Nephron progenitor cell (in vitro differentiated cells): ENCODE measurements around the gene FOXJ1.

Experiments
- DNase-seq: peaks from one replicate; pipeline ENCODE4 v3.0.0; 2021
- H3K27ac Mint-ChIP-seq: 2 replicates; pipeline ENCODE4 v1.8.0; 2021; ENCODE audit warnings: mild to moderate bottlenecking, moderate library complexity, mixed read lengths
- H3K27me3 Mint-ChIP-seq: 2 replicates; pipeline ENCODE4 v1.8.0; 2021; ENCODE audit warnings: mild to moderate bottlenecking, low read depth, mixed read lengths; ENCODE audit not compliant: poor library complexity
- H3K36me3 Mint-ChIP-seq: 2 replicates; pipeline ENCODE4 v1.8.0; 2021; ENCODE audit warnings: low read depth, mixed read lengths
- H3K4me1 Mint-ChIP-seq: 2 replicates; pipeline ENCODE4 v1.8.0; 2021; ENCODE audit warnings: mixed read lengths
- H3K4me3 Mint-ChIP-seq: 2 replicates; pipeline ENCODE4 v1.8.0; 2021; ENCODE audit warnings: mild to moderate bottlenecking, moderate library complexity, mixed read lengths
- H3K9me3 Mint-ChIP-seq: 2 replicates; pipeline ENCODE4 v1.8.0; 2021; ENCODE audit warnings: mild to moderate bottlenecking, moderate library complexity, mixed read lengths
- TF ChIP-seq, protein P1 (sequence below): fragments of 200-600 bp; sonication (generic); IDR thresholded peaks from 2 replicates; pipeline ENCODE4 v1.5.0; 2021; ENCODE audit warnings: antibody characterized with exemption

The FOXJ1 gene

DNA sequence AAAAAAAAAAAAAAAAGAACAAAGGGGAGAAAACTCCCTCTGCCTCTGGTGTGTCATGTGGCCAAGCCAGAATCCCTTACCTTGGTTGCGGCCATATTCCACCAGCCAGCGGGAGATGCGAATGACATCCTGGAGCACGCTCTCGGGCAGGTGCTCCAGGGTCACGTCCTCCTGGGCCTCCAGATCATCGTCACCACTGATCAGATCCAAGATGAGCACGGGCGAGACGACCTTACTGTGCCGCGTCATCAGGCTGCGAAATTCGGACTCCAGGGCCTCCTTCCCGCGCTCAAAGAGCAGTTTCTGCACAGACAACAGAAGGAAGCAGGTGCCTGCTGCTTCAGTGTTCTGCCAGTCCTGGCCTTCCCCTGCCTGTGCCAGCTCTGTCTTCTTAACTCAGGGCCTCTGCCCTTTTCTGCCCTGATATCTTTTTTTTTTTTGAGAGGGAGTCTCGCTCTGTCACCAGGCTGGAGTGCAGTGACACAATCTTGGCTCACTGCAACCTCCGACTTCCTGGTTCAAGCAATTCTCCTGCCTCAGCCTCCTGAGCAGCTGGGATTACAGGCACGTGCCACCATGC, 43.2 kb downstream of the FOXJ1 start:
- Mint-ChIP-seq H3K4me3 (no peak overlapping the region), H3K27me3 (no peaks in the 10 kb centered on the region), H3K36me3 (peaks cover 69% of the 10 kb centered on the region), H3K9me3 (no peaks in the 10 kb centered on the region), H3K4me1 (peaks cover 3% of the 10 kb centered on the region), H3K27ac (no peak overlapping the region)
- DNase-seq: no peak
- TF ChIP-seq, protein P1, sequence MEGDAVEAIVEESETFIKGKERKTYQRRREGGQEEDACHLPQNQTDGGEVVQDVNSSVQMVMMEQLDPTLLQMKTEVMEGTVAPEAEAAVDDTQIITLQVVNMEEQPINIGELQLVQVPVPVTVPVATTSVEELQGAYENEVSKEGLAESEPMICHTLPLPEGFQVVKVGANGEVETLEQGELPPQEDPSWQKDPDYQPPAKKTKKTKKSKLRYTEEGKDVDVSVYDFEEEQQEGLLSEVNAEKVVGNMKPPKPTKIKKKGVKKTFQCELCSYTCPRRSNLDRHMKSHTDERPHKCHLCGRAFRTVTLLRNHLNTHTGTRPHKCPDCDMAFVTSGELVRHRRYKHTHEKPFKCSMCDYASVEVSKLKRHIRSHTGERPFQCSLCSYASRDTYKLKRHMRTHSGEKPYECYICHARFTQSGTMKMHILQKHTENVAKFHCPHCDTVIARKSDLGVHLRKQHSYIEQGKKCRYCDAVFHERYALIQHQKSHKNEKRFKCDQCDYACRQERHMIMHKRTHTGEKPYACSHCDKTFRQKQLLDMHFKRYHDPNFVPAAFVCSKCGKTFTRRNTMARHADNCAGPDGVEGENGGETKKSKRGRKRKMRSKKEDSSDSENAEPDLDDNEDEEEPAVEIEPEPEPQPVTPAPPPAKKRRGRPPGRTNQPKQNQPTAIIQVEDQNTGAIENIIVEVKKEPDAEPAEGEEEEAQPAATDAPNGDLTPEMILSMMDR: no peak

DNA sequence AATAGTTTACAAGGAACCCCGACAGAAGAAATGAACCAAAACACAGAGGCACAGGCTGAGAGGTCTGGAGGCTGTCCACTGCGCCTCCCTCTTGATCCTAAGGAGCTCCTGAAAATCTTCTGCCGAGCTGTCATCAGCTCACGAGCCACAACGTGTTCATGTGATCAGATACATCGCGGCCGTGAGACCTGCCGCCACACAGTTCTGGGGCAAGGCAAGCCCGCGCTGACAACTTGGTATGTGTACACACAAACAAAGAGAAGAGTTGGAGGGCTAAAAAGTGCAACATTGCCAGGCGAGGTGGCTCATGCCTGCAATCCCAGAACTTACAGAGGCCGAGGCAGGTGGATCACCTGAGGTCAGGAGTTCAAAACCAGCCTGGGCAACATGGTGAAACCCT, 45.1 kb downstream of the FOXJ1 start:
- Mint-ChIP-seq H3K4me3 (no peak overlapping the region), H3K36me3 (peaks cover 60% of the 10 kb centered on the region), H3K9me3 (no peaks in the 10 kb centered on the region)

DNA sequence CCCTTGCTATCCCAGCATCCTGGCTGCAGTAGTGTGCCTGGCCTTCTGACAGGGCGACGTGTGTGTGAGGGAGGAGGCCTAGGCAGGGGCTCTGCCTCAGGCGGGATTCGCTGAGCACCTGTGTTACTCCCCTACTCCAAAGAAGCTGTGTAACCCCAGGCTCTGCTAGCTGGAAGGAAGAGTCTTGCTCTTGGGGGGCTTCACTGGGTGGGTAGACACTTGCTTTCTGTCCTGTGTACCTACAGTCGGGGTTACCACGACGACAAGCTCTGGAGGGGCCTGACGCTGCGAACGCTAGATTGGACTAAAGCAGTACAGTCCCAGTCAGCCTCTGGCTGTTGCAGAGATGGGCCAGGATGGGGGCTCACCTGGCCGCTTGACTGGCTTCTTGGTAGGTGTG, 47.0 kb downstream of the FOXJ1 start:
- DNase-seq: no peak
- H3K27me3 Mint-ChIP-seq: no peaks in the 10 kb centered on the region
- H3K9me3 Mint-ChIP-seq: no peaks in the 10 kb centered on the region
- no peak overlapping the region for H3K4me3 Mint-ChIP-seq
- H3K36me3 Mint-ChIP-seq: peaks cover 48% of the 10 kb centered on the region
- TF ChIP-seq, protein P1: no peak
- no peaks in the 10 kb centered on the region for H3K4me1 Mint-ChIP-seq
- no peak overlapping the region for H3K27ac Mint-ChIP-seq

More for the DNA sequence above, 45.1 kb downstream of the FOXJ1 start:
- Mint-ChIP-seq H3K27me3 (no peaks in the 10 kb centered on the region), H3K4me1 (no peaks in the 10 kb centered on the region), H3K27ac (no peak overlapping the region)
- TF ChIP-seq, protein P1: no peak
- no peak for DNase-seq

DNA sequence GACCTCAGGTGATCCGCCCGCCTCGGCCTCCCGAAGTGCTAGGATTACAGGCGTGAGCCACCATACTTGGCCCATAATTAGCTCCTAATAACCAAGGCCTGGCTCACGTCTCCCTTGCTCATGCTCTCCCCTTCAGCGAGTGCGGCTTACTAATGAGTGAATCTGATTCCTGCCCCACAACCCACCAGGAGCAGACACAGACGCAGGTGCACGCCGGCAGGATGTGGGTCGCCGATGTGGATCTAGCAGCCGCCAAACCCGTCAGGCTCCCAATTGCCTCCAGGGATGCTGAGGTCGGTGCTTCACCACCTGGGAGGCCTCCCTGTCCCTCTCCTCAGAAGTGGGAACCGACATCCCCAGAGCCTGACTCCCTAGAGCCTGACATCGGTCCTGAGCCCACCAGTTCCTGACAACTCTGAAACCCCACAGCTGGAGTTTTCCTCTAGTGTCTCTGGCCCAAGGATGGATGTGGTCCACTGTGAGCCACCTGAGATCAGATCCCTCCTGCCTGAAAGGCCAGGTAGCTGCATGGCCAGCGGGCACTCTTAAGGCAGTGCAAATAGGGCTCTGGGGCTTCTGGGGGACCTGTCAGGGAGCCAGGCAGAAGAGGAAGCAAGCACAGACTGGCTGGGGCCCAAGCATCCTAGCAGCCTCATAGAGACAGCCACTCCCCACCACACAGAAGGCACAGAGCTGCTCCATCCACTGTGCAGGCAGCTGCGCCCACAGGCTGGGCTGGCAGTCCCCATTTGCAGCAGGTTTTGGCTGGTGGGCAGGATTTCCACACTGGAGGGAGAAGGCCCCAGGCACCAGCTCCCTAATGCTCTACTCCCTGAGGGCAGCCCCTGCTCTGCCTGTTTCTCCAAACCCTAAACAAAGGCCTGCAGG, 48.3 kb downstream of the FOXJ1 start:
- Mint-ChIP-seq H3K4me1 (no peaks in the 10 kb centered on the region), H3K27me3 (no peaks in the 10 kb centered on the region), H3K27ac (no peak overlapping the region), H3K4me3 (no peak overlapping the region), H3K9me3 (no peaks in the 10 kb centered on the region), H3K36me3 (peaks cover 45% of the 10 kb centered on the region)
- TF ChIP-seq, protein P1: no peak
- no peak for DNase-seq

DNA sequence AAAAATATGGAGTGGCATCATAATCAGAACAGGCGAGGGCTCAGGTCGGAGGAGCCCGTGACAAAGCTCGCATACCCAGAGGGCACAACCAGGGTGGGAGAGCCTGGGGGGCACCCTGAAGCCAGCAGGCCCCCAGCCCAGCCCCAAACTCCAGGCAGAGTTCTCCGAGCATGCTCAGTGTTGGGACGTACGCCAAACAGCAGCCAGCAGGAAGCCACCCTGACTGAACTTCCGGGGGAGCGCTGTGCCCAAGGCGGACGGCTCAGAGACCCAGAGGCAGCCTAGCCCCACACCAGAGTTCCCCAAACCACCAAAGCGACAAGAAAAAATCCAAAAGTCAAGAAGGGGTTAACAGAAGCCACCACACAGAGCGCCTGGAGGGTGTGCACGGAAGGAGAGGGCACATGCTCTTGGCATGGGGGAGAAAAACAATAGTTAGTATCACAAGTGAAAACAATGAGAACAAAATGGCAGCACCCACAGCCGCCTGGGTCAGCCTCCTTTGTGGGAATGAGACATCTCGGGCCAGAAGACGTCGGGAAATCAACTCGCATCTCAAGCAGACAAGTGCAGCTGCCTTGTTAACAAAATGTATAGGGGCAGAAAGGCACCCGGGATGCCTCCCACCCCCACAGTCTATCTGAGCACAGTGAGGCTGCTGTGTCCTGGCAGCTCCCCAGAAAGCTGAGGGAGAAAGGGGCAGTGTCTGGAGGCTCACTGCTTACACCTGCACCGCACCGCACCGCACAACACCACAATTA, 49.3 kb downstream of the FOXJ1 start:
- TF ChIP-seq, protein P1: no peak
- peaks cover 35% of the 10 kb centered on the region for H3K36me3 Mint-ChIP-seq
- H3K27ac Mint-ChIP-seq: peak overlapping the region; percentile 38
- no peaks in the 10 kb centered on the region for H3K4me1 Mint-ChIP-seq
- no peak for DNase-seq
- no peaks in the 10 kb centered on the region for H3K9me3 Mint-ChIP-seq
- H3K4me3 Mint-ChIP-seq: no peak overlapping the region
- no peaks in the 10 kb centered on the region for H3K27me3 Mint-ChIP-seq
